Measurements from ENCODE around the gene PIH1D1. TPM values are rescaled to one million over a fixed set of nuclear protein-coding genes. Genes with fewer than 3 reads are reported as not detected.

The PIH1D1 gene
- total and polyA plus RNA-seq, 2 experiments from 2014 or later: 72.1 to 79.8 TPM

DNA sequence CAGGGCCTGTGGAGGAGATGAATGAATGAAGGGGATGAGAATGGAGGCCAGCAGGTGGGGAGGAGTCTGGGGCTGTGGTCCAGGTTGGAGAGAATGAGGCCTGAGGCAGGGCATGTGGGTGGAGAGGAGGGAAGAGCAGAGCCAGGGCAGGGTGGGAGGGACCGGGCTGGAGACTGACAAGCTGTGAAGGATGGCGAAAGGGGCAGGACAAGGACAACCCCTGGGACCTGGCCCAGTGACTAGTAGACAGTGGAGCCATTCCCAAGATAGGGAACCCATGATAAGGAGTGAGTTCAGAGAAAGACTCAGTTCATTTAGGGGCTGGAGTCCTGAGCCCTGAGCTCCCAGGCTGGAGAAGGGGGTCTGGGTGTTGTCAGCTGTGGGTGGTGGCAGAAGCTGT lies 31.4 kb downstream of the PIH1D1 start:
- Histone ChIP-seq H3K36me3 (replicated peaks; ENCODE audit: insufficient read depth, low read depth) (no peaks in the 10 kb centered on the region), H3K4me1 (ENCODE audit: insufficient read depth) (peaks cover 3% of the 10 kb centered on the region), H3K27me3 (peaks cover 88% of the 10 kb centered on the region), H3K4me3 (no peak overlapping the region), H3K79me2 (no peaks in the 10 kb centered on the region), H3K9me3 (ENCODE audit: low read depth) (no peaks in the 10 kb centered on the region), H3K27ac (no peak overlapping the region), H3K4me2 (no peak overlapping the region), H3K9me2 (replicated peaks; ENCODE audit: insufficient read depth) (no peaks in the 10 kb centered on the region), H2AFZ (no peak overlapping the region), H4K20me1 (ENCODE audit: insufficient read depth, poor library complexity, severe bottlenecking) (no peaks in the 10 kb centered on the region)
- TF ChIP-seq, protein P1, sequence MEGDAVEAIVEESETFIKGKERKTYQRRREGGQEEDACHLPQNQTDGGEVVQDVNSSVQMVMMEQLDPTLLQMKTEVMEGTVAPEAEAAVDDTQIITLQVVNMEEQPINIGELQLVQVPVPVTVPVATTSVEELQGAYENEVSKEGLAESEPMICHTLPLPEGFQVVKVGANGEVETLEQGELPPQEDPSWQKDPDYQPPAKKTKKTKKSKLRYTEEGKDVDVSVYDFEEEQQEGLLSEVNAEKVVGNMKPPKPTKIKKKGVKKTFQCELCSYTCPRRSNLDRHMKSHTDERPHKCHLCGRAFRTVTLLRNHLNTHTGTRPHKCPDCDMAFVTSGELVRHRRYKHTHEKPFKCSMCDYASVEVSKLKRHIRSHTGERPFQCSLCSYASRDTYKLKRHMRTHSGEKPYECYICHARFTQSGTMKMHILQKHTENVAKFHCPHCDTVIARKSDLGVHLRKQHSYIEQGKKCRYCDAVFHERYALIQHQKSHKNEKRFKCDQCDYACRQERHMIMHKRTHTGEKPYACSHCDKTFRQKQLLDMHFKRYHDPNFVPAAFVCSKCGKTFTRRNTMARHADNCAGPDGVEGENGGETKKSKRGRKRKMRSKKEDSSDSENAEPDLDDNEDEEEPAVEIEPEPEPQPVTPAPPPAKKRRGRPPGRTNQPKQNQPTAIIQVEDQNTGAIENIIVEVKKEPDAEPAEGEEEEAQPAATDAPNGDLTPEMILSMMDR (IDR thresholded peaks at IDR 0.05; ENCODE audit: poor library complexity): no peak
- TF ChIP-seq EZH2 (IDR thresholded peaks at IDR 0.05; ENCODE audit: borderline replicate concordance) (no peak), EZH2phosphoT487 (IDR thresholded peaks at IDR 0.05; ENCODE audit: low read depth, severe bottlenecking, unreplicated experiment) (no peak)
- WGBS (ENCODE audit: low lambda C conversion rate, missing lambda C conversion rate): no CpG with 5 or more reads among the region's 2 CpGs
- DNase-seq (ENCODE audit: low spot score): no peak

DNA sequence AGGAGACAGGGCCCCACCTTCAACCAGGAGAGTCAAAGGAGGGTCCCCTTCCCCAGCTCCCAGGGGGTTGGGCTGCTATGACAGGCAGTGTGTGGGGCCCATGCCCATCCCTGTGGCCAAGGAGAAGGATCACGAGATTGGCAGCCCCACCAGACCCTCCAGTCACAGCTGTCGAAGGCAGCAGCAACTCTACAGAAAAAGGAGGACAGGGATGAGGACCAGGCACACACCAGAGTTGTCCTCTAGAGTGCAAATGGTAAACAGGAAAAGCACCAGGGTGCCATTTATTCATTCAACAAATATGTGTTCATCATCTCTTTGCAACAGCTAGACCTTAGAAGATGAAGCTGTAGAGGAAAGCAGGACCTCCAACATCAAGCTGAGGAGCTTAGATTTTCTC lies 32.4 kb downstream of the PIH1D1 start:
- peaks cover 3% of the 10 kb centered on the region for H3K4me1 ChIP-seq (ENCODE audit: insufficient read depth)
- H4K20me1 ChIP-seq (ENCODE audit: insufficient read depth, poor library complexity, severe bottlenecking): no peaks in the 10 kb centered on the region
- no peaks in the 10 kb centered on the region for H3K36me3 ChIP-seq (replicated peaks; ENCODE audit: insufficient read depth, low read depth)
- no peak overlapping the region for H2AFZ ChIP-seq
- no peak overlapping the region for H3K4me3 ChIP-seq
- no peaks in the 10 kb centered on the region for H3K9me3 ChIP-seq (ENCODE audit: low read depth)
- no peak overlapping the region for H3K27ac ChIP-seq
- no peaks in the 10 kb centered on the region for H3K79me2 ChIP-seq
- no peak overlapping the region for H3K4me2 ChIP-seq
- H3K9me2 ChIP-seq (replicated peaks; ENCODE audit: insufficient read depth): no peaks in the 10 kb centered on the region
- no peak for DNase-seq (ENCODE audit: low spot score)
- TF ChIP-seq, protein P1 (IDR thresholded peaks at IDR 0.05; ENCODE audit: poor library complexity): no peak
- no peak for TF ChIP-seq EZH2 (IDR thresholded peaks at IDR 0.05; ENCODE audit: borderline replicate concordance)
- TF ChIP-seq EZH2phosphoT487 (IDR thresholded peaks at IDR 0.05; ENCODE audit: low read depth, severe bottlenecking, unreplicated experiment): no peak
- H3K27me3 ChIP-seq: peaks cover 78% of the 10 kb centered on the region
- WGBS (ENCODE audit: low lambda C conversion rate, missing lambda C conversion rate): 88% methylated on average over 2 of the region's 2 CpGs

DNA sequence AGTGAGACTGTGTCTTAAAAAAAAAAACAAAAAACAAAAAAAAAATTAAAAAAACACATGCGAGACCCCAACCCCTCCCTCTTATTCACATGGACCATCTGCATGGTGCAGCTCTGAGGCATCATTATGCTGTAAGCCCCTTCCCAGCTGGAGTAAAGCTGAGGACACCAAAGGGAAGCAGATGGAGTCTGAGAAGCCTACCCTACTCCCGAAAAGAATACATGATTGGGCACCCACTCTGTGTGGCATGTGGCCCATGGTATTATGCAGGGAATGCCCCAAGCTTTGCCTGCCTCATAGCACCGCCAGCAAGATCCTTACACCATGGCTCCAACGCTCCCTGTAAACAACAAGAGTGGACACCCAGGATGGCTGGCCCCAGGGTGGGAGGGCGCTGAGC lies 33.1 kb downstream of the PIH1D1 start:
- no peak overlapping the region for H3K4me3 ChIP-seq
- H2AFZ ChIP-seq: no peak overlapping the region
- no peaks in the 10 kb centered on the region for H3K79me2 ChIP-seq
- peaks cover 71% of the 10 kb centered on the region for H3K27me3 ChIP-seq
- no peaks in the 10 kb centered on the region for H3K9me2 ChIP-seq (replicated peaks; ENCODE audit: insufficient read depth)
- WGBS (ENCODE audit: low lambda C conversion rate, missing lambda C conversion rate): 88% methylated on average over 5 of the region's 5 CpGs
- no peaks in the 10 kb centered on the region for H3K9me3 ChIP-seq (ENCODE audit: low read depth)
- no peaks in the 10 kb centered on the region for H4K20me1 ChIP-seq (ENCODE audit: insufficient read depth, poor library complexity, severe bottlenecking)
- peaks cover 3% of the 10 kb centered on the region for H3K4me1 ChIP-seq (ENCODE audit: insufficient read depth)
- no peak for DNase-seq (ENCODE audit: low spot score)
- TF ChIP-seq EZH2 (IDR thresholded peaks at IDR 0.05; ENCODE audit: borderline replicate concordance) (no peak), EZH2phosphoT487 (IDR thresholded peaks at IDR 0.05; ENCODE audit: low read depth, severe bottlenecking, unreplicated experiment) (no peak)
- TF ChIP-seq, protein P1 (IDR thresholded peaks at IDR 0.05; ENCODE audit: poor library complexity): no peak
- H3K4me2 ChIP-seq: no peak overlapping the region
- H3K36me3 ChIP-seq (replicated peaks; ENCODE audit: insufficient read depth, low read depth): no peaks in the 10 kb centered on the region
- H3K27ac ChIP-seq: no peak overlapping the region

DNA sequence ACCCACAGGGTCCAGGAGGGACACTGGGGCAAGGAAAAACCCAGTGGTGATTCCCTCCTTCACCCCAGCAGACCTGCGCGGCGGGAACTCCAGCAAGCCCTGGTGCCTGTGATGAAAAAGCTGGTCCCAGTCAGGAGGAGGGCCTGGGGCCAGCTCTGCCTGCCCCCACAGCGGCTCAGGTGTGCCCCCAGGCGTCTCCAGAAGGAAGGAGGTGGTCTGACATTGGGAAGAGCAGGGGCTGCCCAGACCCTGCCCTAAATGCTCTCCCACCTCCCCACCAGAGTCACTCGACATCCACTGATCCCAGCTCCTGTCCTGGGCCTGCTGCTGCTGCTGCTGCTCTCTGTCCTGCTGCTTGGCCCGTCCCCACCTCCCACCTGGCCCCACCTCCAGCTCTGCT lies 34.5 kb downstream of the PIH1D1 start:
- no peaks in the 10 kb centered on the region for H3K9me2 ChIP-seq (replicated peaks; ENCODE audit: insufficient read depth)
- 40% methylated on average over 6 of the region's 7 CpGs for WGBS (ENCODE audit: low lambda C conversion rate, missing lambda C conversion rate)
- no peaks in the 10 kb centered on the region for H3K36me3 ChIP-seq (replicated peaks; ENCODE audit: insufficient read depth, low read depth)
- TF ChIP-seq, protein P1 (IDR thresholded peaks at IDR 0.05; ENCODE audit: poor library complexity): no peak
- TF ChIP-seq EZH2phosphoT487 (IDR thresholded peaks at IDR 0.05; ENCODE audit: low read depth, severe bottlenecking, unreplicated experiment) (no peak), EZH2 (IDR thresholded peaks at IDR 0.05; ENCODE audit: borderline replicate concordance) (no peak)
- H3K79me2 ChIP-seq: no peaks in the 10 kb centered on the region
- H3K4me2 ChIP-seq: no peak overlapping the region
- peaks cover 57% of the 10 kb centered on the region for H3K27me3 ChIP-seq
- no peaks in the 10 kb centered on the region for H3K4me1 ChIP-seq (ENCODE audit: insufficient read depth)
- H3K9me3 ChIP-seq (ENCODE audit: low read depth): no peaks in the 10 kb centered on the region
- no peaks in the 10 kb centered on the region for H4K20me1 ChIP-seq (ENCODE audit: insufficient read depth, poor library complexity, severe bottlenecking)
- H2AFZ ChIP-seq: no peak overlapping the region
- H3K4me3 ChIP-seq: no peak overlapping the region
- no peak for DNase-seq (ENCODE audit: low spot score)
- H3K27ac ChIP-seq: no peak overlapping the region

Measured in hepatocyte (in vitro differentiated cells).